ENCODE measurements around the gene USP31.
"Not testable (repeated sequence)": the region's sequence is repeated elsewhere in the genome, so short reads cannot be mapped to it uniquely, and the experiment has no call there.

Gene USP31

GRCh38 chr16:23158114-23158513 lies 8.9 kb upstream of the USP31 start:
- DNase-seq: no peak

GRCh38 chr16:23156946-23157460 lies 7.8 kb upstream of the USP31 start:
- no peak for DNase-seq

DNA sequence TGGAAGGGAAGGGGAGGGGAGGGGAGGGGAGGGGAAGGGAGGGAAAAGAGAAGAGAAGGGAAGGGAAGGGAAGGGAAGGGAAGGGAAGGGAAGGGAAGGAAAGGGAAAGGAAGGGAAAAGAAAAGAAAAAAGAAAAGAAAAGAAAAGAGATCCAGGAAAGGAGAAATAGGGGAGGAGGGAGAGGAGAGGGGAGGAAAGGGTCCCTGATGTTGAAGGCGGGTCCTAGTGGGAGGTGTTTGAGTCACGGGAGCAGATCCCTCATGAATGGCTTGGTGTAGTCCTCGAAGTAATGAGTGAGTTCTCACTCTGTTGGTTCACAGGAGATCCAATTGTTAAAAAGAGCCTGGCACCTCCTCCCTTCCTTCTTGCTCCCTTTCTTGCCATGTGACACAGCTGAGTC lies 6.9 kb upstream of the USP31 start:
- no peak for DNase-seq

DNA sequence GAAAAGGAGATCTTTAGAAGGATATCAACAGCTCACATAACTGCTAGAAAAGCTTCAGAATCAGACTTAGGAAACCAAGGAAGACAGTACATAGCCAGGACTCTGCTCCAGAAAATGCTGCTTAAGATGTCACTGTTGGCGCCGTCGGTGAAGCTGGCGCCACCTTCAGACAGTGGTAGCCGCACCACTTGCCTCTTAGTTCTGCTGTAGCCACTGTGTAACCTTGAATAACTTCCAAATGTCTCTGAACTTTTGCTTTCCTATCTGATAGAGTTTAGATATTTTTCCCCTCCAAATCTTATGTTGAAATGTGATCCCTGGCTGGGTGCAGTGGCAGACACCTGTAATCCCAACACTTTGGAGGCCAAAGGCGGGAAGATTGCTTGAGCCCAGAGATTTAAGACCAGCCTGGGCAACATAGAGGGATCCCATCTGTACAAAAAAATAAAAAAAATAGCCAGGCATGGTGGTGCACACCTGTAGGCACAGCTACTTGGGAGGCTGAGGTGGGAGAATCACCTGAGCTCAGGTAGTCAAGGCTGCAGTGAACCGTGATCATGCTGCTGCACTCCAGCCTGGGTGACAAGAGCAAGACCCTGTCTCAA lies 6.3 kb upstream of the USP31 start:
- DNase-seq: no peak

DNA sequence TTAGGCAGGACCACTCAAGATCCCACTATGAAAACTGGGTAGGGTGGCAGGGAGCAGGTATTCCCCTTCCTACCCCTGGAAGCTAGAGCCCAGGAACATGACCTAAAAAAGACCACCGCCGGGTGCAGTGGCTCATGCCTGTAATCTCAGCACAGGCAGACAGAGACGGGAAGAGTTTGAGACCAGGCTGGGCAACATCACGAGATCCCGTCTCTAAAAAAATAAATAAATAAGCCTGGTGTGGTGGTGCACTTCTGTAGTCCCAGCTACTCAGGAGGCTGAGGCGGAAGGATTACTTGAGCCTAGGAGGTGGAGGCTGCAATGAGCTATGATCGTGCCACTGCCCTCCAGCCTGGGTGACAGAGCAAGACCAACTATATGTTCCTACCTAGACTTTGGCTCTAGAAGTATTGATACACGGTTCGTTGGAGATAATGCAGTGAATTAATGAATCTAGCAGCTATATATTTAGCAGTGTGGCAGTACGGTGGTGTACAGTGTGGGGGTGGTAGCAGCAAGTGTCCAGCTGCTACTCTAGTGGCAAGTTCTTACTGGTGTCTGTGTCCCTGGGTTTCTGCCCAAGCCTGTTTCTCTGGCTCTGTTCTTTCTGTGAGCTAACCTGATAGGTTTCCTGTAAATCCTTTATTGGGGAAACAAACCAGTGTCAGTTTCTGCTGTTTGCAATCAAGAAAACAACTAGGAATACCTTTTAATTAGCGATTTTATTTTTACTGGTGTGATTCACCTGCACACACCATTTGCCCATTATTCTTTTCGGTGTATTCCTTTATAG lies 3.3 kb upstream of the USP31 start:
- no peak for DNase-seq

DNA sequence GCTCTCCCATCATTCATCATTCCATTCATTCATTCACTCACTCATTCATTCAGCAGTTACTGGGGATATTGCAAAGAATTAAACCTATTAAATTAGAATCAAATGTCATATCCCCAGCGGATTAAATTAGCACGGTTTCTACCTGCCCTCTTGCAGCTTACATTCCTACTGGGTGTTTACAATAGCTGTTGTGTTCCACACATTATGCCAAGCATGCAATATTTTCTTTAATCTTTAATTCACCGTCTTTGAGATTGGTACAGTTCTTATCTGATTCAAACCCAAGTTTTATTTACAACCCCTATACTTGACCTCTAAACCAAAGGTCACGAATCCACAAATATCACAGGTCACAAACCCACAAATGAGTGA lies 727 bp upstream of the USP31 start:
- DNase-seq: no peak

DNA sequence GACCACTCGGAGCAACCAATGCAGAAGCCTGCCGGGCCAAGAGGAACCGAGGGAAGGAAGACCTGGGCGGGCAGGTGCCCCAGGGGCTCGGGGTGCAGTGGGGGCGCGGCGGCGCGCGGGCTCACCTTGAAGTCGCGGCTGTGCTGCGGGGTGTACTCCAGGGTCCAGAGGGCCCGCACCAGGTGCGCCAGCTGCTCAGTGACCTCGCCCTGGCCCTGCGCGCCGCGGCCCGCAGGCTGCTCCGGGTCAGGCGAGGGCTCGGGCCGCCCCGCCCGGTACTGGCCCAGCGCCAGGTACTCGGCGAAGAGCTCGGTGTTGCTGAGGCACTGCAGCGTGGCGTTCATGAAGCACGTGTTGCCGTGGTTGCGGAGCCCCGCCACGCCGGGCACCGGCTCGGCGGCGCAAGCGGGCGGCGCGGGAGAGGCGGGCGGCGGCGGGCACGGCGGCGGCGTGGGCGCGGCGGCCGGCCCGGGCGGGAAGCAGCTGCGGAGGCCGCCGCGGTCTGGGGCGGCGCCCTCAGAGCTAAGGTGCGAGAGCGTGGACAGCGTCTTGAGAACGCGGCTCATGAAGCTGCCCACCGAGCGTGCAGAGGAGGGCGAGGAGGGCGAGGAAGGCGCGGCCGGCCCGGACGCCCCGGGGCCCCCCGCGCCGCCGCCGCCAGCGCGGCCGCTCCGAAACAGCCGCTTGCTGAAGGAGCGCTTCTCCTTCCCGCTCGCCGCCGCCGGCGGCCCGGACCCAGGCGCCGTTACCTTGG lies 562 bp downstream of the USP31 start:
- peak; percentile 43 for DNase-seq

DNA sequence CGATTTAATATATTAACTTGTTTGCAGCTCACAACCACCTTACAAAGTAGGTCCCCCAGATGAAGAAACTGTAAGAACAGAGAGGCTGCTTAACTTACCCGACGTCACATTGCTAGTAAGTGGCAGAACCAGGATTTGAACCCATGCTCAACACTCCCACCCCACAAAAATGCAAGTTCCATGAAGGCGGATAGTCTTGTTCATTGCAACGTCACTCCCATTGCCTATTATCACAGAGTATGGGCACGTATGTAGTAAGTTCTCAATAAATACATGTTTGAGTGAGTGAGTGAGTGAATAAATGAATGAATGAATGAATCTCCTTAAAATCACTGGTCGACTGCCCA lies 1.1 kb downstream of the USP31 start:
- DNase-seq: no peak

DNA sequence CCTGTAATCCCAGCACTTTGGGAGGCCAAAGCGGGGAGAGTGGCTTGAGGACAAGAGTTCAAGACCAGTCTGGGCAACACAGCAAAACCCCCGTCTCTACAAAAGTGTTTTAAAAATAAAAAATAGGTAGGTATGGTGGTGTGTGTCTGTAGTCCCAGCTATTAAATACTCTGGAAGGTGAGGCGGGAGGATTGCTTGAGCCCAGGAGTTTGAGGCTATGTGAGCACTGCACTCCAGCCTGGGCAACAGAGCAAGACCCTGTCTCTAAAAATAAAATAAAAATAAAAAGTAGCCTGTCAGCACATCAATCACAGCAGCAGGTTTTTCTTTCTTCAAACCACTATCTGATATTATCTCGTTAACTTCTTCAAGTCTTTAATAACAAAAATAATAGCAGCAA lies 1.6 kb downstream of the USP31 start:
- no peak for DNase-seq

DNA sequence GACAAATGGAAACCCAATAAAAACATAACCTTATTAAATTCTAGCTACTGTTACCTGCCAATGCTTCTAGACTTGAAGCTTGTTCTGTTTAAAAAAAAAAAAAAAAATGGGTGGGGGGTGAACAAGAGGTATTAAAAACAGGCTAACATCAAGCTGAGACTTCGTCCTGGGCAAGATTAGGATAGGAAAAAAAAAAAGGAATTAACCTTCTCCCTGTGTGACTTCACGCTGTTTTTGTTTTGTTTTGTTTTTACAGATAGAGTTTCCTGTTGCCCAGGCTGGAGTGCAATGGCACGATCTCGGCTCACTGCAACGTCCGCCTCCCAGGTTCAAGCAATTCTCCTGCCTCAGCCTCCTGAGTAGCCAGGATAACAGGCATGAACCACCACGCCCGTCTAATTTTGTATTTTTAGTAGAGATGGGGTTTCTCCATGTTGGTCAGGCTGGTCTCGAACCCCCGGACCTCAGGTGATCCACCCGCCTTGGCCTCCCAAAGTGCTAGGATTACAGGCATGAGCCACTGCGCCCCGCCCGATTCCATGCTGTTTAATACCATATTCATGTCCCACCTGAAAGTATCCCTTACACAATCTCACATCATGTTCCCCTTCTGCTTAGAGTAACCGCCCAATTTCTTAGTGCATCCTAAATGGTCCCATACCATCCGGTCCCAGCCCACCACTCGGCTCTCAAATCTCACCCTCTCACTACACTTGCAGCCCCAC lies 2.2 kb downstream of the USP31 start:
- DNase-seq: no peak

DNA sequence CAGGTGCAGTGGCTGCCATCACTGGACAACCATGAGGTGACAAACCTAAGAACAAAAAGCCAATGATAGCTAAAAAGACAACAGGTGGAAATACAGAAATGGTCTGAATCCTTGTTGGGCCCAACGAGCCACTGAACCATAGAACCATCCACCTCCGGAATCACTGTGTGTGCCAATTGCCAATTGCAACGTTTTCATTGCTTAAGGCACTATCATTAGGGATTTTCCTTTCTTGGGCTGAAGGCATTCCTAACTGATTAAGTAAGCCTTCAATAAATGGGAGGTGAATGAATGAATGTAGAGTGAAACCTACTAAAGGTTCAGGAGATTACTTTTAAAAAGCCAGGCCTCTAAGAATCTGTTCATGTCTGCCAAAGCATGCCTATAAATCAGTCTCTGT lies 3.6 kb downstream of the USP31 start:
- peak; percentile 33 for DNase-seq

DNA sequence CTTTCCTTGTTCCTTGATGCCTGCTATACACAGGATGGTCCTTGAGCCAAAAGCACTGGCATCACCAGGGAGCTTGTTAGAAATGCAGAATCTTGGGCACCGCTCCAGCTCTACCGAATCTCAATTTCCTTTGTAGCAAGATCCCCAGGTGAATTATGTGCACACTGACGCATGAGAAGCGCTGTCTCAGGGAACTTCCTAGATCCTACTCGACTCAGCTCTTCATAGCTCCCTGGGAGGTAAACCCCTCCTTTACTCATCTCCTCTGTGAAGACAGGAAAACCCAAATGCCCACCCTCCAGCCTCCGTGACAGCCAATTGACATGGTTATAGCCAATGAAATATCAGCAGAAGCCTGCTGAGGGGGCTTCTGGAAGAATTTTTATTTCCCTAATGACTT lies 4.1 kb downstream of the USP31 start:
- DNase-seq: no peak

DNA sequence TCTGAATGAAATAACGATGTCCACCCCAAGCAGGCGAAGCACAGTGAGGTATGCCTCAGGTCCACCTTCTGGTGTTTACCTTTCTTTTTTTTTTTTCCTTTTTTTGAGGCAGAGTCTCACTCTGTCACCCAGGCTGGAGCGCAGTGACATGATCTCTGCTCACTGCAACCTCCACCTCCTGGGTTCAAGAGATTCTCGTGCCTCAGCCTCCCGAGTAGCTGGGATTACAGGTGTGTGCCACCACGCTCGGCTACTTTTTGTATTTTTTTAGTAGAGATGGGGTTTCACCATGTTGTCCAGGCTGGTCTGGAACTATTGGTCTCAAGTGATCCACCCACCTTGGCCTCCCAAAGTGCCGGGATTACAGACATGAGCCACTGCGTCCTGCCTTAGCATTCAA lies 4.9 kb downstream of the USP31 start:
- not testable (repeated sequence) for DNase-seq

DNA sequence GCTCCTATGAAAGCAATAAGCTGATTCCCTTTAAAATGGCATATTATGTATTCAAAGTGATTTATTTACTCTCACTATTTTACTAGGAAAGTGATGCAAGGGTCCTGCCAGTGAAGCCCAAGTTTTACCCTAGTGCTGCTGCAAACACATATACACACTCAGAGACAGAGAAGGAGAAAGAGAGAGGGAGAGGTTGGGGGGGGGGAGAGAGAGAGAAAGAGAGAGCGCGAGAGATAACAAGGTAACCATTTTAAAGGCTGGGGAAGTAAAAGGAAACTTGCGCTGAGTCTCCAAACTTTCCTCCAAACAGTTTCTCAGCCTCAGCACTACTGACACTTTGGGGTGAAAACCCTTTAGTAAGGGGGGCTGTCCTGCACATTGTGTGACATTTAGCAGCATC lies 5.9 kb downstream of the USP31 start:
- no peak for DNase-seq

DNA sequence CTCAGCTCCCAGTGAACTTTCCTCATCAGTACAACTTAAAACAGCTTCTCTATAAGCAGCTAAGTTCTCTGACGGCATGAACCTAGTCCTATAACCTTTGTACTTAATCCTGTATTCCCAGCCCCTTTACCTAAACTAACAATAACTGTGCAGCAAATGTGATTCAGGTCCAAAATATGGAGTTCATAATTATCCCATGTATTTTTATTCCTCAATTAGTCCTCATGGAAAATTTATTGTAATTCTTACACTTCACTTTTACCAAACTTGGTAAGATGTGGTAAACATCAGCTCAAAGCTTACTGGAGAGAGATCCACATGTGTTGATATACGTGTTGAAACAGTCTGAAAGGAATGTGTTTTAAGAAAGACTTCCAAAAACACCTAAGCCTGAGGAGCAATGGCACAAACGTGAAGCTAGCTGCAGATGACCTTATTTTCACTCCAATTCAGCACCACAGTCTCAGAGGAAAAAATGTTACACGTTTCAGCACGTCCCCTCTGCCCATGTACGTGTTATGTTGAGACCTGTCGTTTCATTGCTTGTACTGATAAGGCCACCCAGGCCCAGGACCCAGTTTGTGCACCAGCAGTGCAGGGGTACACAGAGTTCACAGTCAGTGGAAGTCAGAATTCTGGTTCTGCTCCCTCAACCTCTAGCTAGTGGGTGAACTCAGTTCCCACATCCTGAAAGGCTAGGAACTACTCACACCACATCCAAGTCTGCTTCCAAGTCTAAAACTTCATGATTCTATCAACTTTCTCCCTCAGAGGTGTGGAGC lies 7.1 kb downstream of the USP31 start:
- no peak for DNase-seq

GRCh38 chr16:23141500-23141899 lies 7.8 kb downstream of the USP31 start:
- DNase-seq: no peak

DNA sequence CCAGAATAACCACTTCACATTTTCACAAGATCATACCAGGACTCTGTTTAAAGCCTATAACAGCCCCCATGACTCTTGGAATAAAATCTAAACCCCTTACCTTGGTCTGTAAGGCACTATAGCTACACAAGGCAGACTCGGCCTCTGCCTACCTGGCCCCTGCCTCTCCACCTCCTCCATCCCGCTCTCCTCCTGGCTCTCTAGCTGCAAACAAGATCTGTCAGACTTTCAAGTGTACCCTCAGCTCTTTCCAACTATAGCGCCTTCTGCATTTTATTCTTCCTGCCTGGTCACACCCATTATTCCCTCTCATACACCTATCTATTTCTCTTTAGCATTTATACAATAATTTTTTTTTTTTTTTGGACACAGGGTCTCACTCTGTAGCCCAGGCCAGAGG lies 8.2 kb downstream of the USP31 start:
- no peak for DNase-seq

GRCh38 chr16:23140107-23140506 lies 9.1 kb downstream of the USP31 start:
- no peak for DNase-seq

DNA sequence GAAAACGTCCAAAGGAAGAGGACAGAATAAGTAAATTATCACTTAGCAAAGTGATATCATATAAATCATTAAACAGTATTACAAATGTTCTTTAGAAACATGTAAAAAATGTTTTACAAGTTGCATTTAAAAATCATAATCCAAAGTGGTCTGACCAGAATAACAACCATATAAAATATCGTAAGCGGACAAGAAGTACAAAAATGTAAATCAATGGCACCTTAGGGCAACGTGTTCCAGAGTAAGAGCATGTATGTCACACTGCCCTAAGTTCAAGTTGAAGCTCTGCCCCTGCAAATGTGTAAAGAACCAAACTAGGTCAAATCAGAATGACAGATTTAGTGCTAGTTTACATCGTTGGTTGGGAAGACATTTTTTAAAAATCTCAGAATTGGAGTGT lies 11.4 kb downstream of the USP31 start:
- no peak for DNase-seq

GRCh38 chr16:23137256-23137655 lies 12.0 kb downstream of the USP31 start:
- DNase-seq: no peak

DNA sequence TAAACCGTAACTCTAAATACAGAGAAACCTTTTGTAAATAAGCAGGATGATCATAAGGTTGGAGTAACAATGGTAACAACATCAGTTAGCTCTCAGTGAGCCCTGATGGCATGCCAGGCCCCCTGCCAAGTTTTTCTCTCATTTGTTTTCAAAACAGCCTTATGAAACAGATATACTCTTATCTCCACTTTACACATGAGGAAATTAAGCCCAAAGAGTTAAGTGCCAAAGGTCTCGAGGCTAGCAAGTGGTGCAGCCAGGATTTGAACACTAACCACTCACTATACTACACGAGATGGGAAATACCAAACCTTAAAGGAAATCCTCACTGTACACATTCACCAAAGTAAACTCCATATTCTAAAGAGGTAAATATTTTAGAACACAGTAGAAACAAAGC lies 15.0 kb downstream of the USP31 start:
- no peak for DNase-seq

GRCh38 chr16:23132775-23133463 lies 16.3 kb downstream of the USP31 start:
- DNase-seq: peak; percentile 31
